ENCODE results near the gene SKIC2. TPM values are rescaled to one million over a fixed set of nuclear protein-coding genes. Genes with fewer than 3 reads are reported as not detected.

Gene SKIC2
- total and polyA plus RNA-seq, 2 donors (not counting 1 experiment from before 2014, with no cell fraction given), result 21.6 to 58.0 TPM

GRCh38 chr6:31952140-31952805 lies 6.7 kb upstream of the SKIC2 start:
- TF ChIP-seq CTCF (conservative IDR thresholded peaks at IDR 0.05 in 1 of 2, IDR thresholded peaks at IDR 0.05 in 1 of 2; ENCODE audit: low read depth in 1 of 2, low read length in 2 of 2) (peak; percentile 84 to 88), EZH2 (IDR thresholded peaks at IDR 0.05; ENCODE audit: low read length, missing control alignments) (no peak)
- Histone ChIP-seq H3K79me2 (ENCODE audit: control insufficient read depth, insufficient read depth, low read length) (peaks cover 5% of the 10 kb centered on the region), H3K9me3 (ENCODE audit: control insufficient read depth, insufficient read depth, low read depth, low read length) (no peaks in the 10 kb centered on the region), H3K36me3 (ENCODE audit: control insufficient read depth, insufficient read depth, low read length) (peaks cover 25% of the 10 kb centered on the region), H2AFZ (ENCODE audit: low read length) (no peak overlapping the region), H3K4me2 (ENCODE audit: extremely low read depth, insufficient read depth, low read length) (no peak overlapping the region), H3K27me3 (ENCODE audit: control insufficient read depth, insufficient read depth, low read length) (no peaks in the 10 kb centered on the region), H3K9ac (ENCODE audit: insufficient read depth, low read length) (no peak overlapping the region), H3K4me1 (ENCODE audit: control insufficient read depth, extremely low read depth, insufficient read depth, low read length) (peaks cover 2% of the 10 kb centered on the region), H4K20me1 (ENCODE audit: control insufficient read depth, extremely low read depth, insufficient read depth, low read length) (no peaks in the 10 kb centered on the region), H3K4me3 (replicated peaks in 1 of 4; ENCODE audit: control extremely low read depth in 1 of 4, insufficient read depth in 1 of 4, low read depth in 3 of 4, low read length in 4 of 4) (no peak overlapping the region), H3K27ac (ENCODE audit: insufficient read depth, low read length) (no peak overlapping the region)
- DNase-seq (ENCODE audit: low read depth in 2 of 2), result peak; percentile 34 to 71

- H2AFZ ChIP-seq (ENCODE audit: low read length), result no peak overlapping the region
- no peak overlapping the region for H3K4me3 ChIP-seq (replicated peaks in 1 of 4; ENCODE audit: control extremely low read depth in 1 of 4, insufficient read depth in 1 of 4, low read depth in 3 of 4, low read length in 4 of 4)
- H3K79me2 ChIP-seq (ENCODE audit: control insufficient read depth, insufficient read depth, low read length), result peaks cover 12% of the 10 kb centered on the region
- no peaks in the 10 kb centered on the region for H3K9me3 ChIP-seq (ENCODE audit: control insufficient read depth, insufficient read depth, low read depth, low read length)
- no peaks in the 10 kb centered on the region for H4K20me1 ChIP-seq (ENCODE audit: control insufficient read depth, extremely low read depth, insufficient read depth, low read length)
- peaks cover 5% of the 10 kb centered on the region for H3K4me1 ChIP-seq (ENCODE audit: control insufficient read depth, extremely low read depth, insufficient read depth, low read length)
- no peak overlapping the region for H3K4me2 ChIP-seq (ENCODE audit: extremely low read depth, insufficient read depth, low read length)
- DNase-seq (ENCODE audit: low read depth in 2 of 2), result no peak
- H3K27me3 ChIP-seq (ENCODE audit: control insufficient read depth, insufficient read depth, low read length), result no peaks in the 10 kb centered on the region
- TF ChIP-seq CTCF (conservative IDR thresholded peaks at IDR 0.05 in 1 of 2, IDR thresholded peaks at IDR 0.05 in 1 of 2; ENCODE audit: low read depth in 1 of 2, low read length in 2 of 2) (no peak), EZH2 (IDR thresholded peaks at IDR 0.05; ENCODE audit: low read length, missing control alignments) (no peak)
- H3K9ac ChIP-seq (ENCODE audit: insufficient read depth, low read length), result no peak overlapping the region
- no peak overlapping the region for H3K27ac ChIP-seq (ENCODE audit: insufficient read depth, low read length)
- peaks cover 25% of the 10 kb centered on the region for H3K36me3 ChIP-seq (ENCODE audit: control insufficient read depth, insufficient read depth, low read length)
Observed at GRCh38 chr6:31952890-31953289, 6.1 kb upstream of the SKIC2 start.

GRCh38 chr6:31954511-31954910 lies 4.5 kb upstream of the SKIC2 start:
- Histone ChIP-seq H3K4me3 (replicated peaks in 1 of 4; ENCODE audit: control extremely low read depth in 1 of 4, insufficient read depth in 1 of 4, low read depth in 3 of 4, low read length in 4 of 4) (no peak overlapping the region), H3K9ac (ENCODE audit: insufficient read depth, low read length) (no peak overlapping the region), H2AFZ (ENCODE audit: low read length) (no peak overlapping the region), H3K27me3 (ENCODE audit: control insufficient read depth, insufficient read depth, low read length) (no peaks in the 10 kb centered on the region), H3K79me2 (ENCODE audit: control insufficient read depth, insufficient read depth, low read length) (peaks cover 23% of the 10 kb centered on the region), H3K9me3 (ENCODE audit: control insufficient read depth, insufficient read depth, low read depth, low read length) (no peaks in the 10 kb centered on the region), H4K20me1 (ENCODE audit: control insufficient read depth, extremely low read depth, insufficient read depth, low read length) (no peaks in the 10 kb centered on the region), H3K4me2 (ENCODE audit: extremely low read depth, insufficient read depth, low read length) (no peak overlapping the region), H3K27ac (ENCODE audit: insufficient read depth, low read length) (no peak overlapping the region), H3K36me3 (ENCODE audit: control insufficient read depth, insufficient read depth, low read length) (peaks cover 25% of the 10 kb centered on the region), H3K4me1 (ENCODE audit: control insufficient read depth, extremely low read depth, insufficient read depth, low read length) (peaks cover 3% of the 10 kb centered on the region)
- DNase-seq (ENCODE audit: low read depth in 2 of 2), result no peak
- no peak for TF ChIP-seq EZH2 (IDR thresholded peaks at IDR 0.05; ENCODE audit: low read length, missing control alignments)
- no peak for TF ChIP-seq CTCF (conservative IDR thresholded peaks at IDR 0.05 in 1 of 2, IDR thresholded peaks at IDR 0.05 in 1 of 2; ENCODE audit: low read depth in 1 of 2, low read length in 2 of 2)

Measured in fibroblast of lung (primary cell).